Esophagus squamous epithelium (tissue), 4 donors: ENCODE measurements around the gene CD6.

Experiments used
- POLR2A ChIP-seq, 4 donors: fragments of 450-650 bp; IDR thresholded peaks; one replicate each; pipeline ENCODE4 v1.6.1; 2017; ENCODE audit warnings: antibody characterized with exemption in 4 of 4, mild to moderate bottlenecking in 4 of 4, moderate library complexity in 3 of 4
- TF ChIP-seq, protein P1 (sequence below), 6 experiments: fragments of 450-650 bp in 4 of 6; fragments of 200-600 bp in 2 of 6; sonication (generic) in 2 of 6; IDR thresholded peaks; one replicate each; pipeline ENCODE4 v1.5.1; 2016 to 2019; ENCODE audit warnings: antibody characterized with exemption in 6 of 6, mild to moderate bottlenecking in 4 of 6, moderate library complexity in 4 of 6

DNA sequence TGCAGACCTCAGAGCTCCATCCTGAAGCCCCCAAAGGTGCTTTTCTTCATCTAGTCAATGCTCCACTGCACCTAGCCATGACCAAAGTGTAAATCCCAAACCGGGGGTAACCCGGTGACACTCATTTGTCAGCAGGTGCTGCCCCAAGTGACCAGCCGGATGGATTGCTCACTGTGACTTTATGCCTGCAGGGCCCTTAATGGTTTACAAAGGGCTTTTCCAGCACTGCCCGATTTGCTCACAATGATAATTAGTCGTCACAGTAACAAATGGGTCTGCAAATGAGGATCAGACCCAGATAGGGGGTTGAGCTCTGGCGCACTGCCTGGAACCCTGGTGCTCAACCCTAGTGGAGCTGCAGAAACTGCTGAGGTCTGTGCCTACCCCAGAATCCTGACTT is 85.1 kb downstream of the CD6 start:
- TF ChIP-seq, protein P1, sequence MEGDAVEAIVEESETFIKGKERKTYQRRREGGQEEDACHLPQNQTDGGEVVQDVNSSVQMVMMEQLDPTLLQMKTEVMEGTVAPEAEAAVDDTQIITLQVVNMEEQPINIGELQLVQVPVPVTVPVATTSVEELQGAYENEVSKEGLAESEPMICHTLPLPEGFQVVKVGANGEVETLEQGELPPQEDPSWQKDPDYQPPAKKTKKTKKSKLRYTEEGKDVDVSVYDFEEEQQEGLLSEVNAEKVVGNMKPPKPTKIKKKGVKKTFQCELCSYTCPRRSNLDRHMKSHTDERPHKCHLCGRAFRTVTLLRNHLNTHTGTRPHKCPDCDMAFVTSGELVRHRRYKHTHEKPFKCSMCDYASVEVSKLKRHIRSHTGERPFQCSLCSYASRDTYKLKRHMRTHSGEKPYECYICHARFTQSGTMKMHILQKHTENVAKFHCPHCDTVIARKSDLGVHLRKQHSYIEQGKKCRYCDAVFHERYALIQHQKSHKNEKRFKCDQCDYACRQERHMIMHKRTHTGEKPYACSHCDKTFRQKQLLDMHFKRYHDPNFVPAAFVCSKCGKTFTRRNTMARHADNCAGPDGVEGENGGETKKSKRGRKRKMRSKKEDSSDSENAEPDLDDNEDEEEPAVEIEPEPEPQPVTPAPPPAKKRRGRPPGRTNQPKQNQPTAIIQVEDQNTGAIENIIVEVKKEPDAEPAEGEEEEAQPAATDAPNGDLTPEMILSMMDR (IDR thresholded peaks at IDR 0.05) = no peak
- no peak for TF ChIP-seq POLR2A (IDR thresholded peaks at IDR 0.05)
